Measurements from ENCODE around the gene TRIM72. TPM values are rescaled to one million over a fixed set of nuclear protein-coding genes. Genes with fewer than 3 reads are reported as not detected.
"Not testable (repeated sequence)": the region's sequence is repeated elsewhere in the genome, so short reads cannot be mapped to it uniquely, and the experiment has no call there.

The TRIM72 gene
- total and polyA plus RNA-seq, 2 of the 8 experiments (the other 6 are each of a cell fraction or from before 2014, with no cell fraction given): 0.57 to 2.1 TPM

- TF ChIP-seq TAF7 (optimal IDR thresholded peaks at IDR 0.05; ENCODE audit: borderline replicate concordance, low read depth, low read length) (no peak), RFX5 (IDR thresholded peaks at IDR 0.05; ENCODE audit: borderline replicate concordance, low read depth, low read length) (no peak), HDAC6 (IDR thresholded peaks at IDR 0.05; ENCODE audit: low read depth, low read length) (no peak), EGR1 (IDR thresholded peaks at IDR 0.05; ENCODE audit: borderline replicate concordance, low read depth, low read length) (no peak), HDAC2 (IDR thresholded peaks at IDR 0.05; ENCODE audit: borderline replicate concordance in 1 of 2, low read depth in 2 of 2, low read length in 2 of 2) (no peak)
These were observed 63.8 kb downstream of the TRIM72 start (continued) for GRCh38 chr16:31277659-31278260.

GRCh38 chr16:31278853-31279252, 64.9 kb downstream of the TRIM72 start:
- H3K27me3 ChIP-seq (replicated peaks in 1 of 4; ENCODE audit: control insufficient read depth in 3 of 4, extremely low read depth in 1 of 4, insufficient read depth in 3 of 4, low read length in 3 of 4); H2BK20ac ChIP-seq (ENCODE audit: low read length); H3K4me1 ChIP-seq (replicated peaks in 1 of 4; ENCODE audit: control insufficient read depth in 3 of 4, insufficient read depth in 4 of 4, low read length in 3 of 4); H2BK15ac ChIP-seq (ENCODE audit: low read length); H4K20me1 ChIP-seq (replicated peaks in 1 of 2; ENCODE audit: control insufficient read depth in 1 of 2, insufficient read depth in 2 of 2, low read length in 2 of 2); H2AFZ ChIP-seq (ENCODE audit: low read length); H3K79me2 ChIP-seq (ENCODE audit: control insufficient read depth in 1 of 2, insufficient read depth in 2 of 2, low read length in 2 of 2); H3K56ac ChIP-seq (replicated peaks; ENCODE audit: insufficient read length, low read depth, low read length); H3K4me2 ChIP-seq (ENCODE audit: insufficient read depth in 1 of 2, low read depth in 2 of 2, low read length in 2 of 2); H3K4ac ChIP-seq (replicated peaks; ENCODE audit: insufficient read length, low read depth, low read length); H2BK5ac ChIP-seq (ENCODE audit: low read depth, low read length); H4K91ac ChIP-seq (replicated peaks; ENCODE audit: insufficient read length, low read length); H3K27ac ChIP-seq (ENCODE audit: low read depth, low read length); H3K9me3 ChIP-seq (ENCODE audit: insufficient read depth in 2 of 2, low read depth in 1 of 2, low read length in 1 of 2); FAIRE-seq; H2BK12ac ChIP-seq (ENCODE audit: low read depth, low read length); H3K23me2 ChIP-seq (ENCODE audit: low read depth, low read length); H2BK120ac ChIP-seq (replicated peaks; ENCODE audit: low read depth, low read length); POLR2A ChIA-PET (ENCODE audit: partially characterized antibody); H3K4me3 ChIP-seq (ENCODE audit: extremely low read depth in 1 of 4, insufficient read depth in 2 of 4, low read depth in 3 of 4, low read length in 4 of 4); DNase-seq (ENCODE audit: low read depth in 1 of 2, low spot score in 2 of 2); H4K5ac ChIP-seq (ENCODE audit: insufficient read length, low read depth, low read length); H3K18ac ChIP-seq (ENCODE audit: extremely low read depth, low read length); H3K14ac ChIP-seq (ENCODE audit: insufficient read length); H3K9ac ChIP-seq (replicated peaks in 1 of 4; ENCODE audit: extremely low read depth in 1 of 4, low read depth in 3 of 4, low read length in 3 of 4); H4K8ac ChIP-seq (ENCODE audit: extremely low read depth, insufficient read depth, low read length); H3K36me3 ChIP-seq (ENCODE audit: control insufficient read depth in 2 of 4, insufficient read depth in 4 of 4, low read length in 3 of 4); H3K79me1 ChIP-seq (ENCODE audit: low read depth, low read length); H3K23ac ChIP-seq (ENCODE audit: insufficient read length); H2AK5ac ChIP-seq (ENCODE audit: low read depth, low read length): not testable (repeated sequence)
- WGBS, 2 experiments (ENCODE audit: extremely low coverage in 1 of 2, insufficient coverage in 1 of 2, insufficient read length in 1 of 2, insufficient replicate concordance in 2 of 2, low coverage in 1 of 2, low lambda C conversion rate in 2 of 2, missing lambda C conversion rate in 1 of 2): 81% methylated on average over 4 of the region's 4 CpGs; no CpG with 5 or more reads in 1 of the 2 experiments
- CTCF ChIA-PET (ENCODE audit: partially characterized antibody): interaction anchor here (0.6 kb wide), 1 partner anchor 75 kb away, joined by 4 read pairs; no protein-coding TSS in a partner anchor

Measured in H1 (cell line).